Activated T-cell treated with anti-CD3 and anti-CD28 coated beads for 48 hours (primary cell): ENCODE measurements around the gene ZNHIT3.
"Not testable (repeated sequence)": the region's sequence is repeated elsewhere in the genome, so short reads cannot be mapped to it uniquely, and the experiment has no call there.

Source experiments
- DNase-seq: peaks from one replicate; pipeline ENCODE4 v3.0.0-alpha.2; 2020; ENCODE audit warnings: low read depth

The ZNHIT3 gene

GRCh38 chr17:36486204-36487194, at the start of gene ZNHIT3:
ZNHIT3 (plus strand) TSS chr17:36486681; CDS start chr17:36486700, 19 bp downstream.
- peak; percentile 85 for DNase-seq

- not testable (repeated sequence) for DNase-seq
Measured at GRCh38 chr17:36441792-36442191, 44.7 kb upstream of the ZNHIT3 start.

GRCh38 chr17:36443777-36444176, 42.7 kb upstream of the ZNHIT3 start:
- DNase-seq, result no peak

- DNase-seq, result not testable (repeated sequence)
Measured at GRCh38 chr17:36449997-36450396, 36.5 kb upstream of the ZNHIT3 start.

GRCh38 chr17:36452888-36453287, 33.6 kb upstream of the ZNHIT3 start:
- not testable (repeated sequence) for DNase-seq

GRCh38 chr17:36457701-36458100, 28.8 kb upstream of the ZNHIT3 start:
- not testable (repeated sequence) for DNase-seq

GRCh38 chr17:36459045-36459444, 27.4 kb upstream of the ZNHIT3 start:
- DNase-seq, result no peak

GRCh38 chr17:36459601-36460000, 26.9 kb upstream of the ZNHIT3 start:
- no peak for DNase-seq

- DNase-seq, result no peak
Measured at GRCh38 chr17:36460265-36460937, 26.1 kb upstream of the ZNHIT3 start.

- DNase-seq, result no peak
Measured at GRCh38 chr17:36461330-36462110, 25.0 kb upstream of the ZNHIT3 start.

GRCh38 chr17:36463916-36464764, 22.3 kb upstream of the ZNHIT3 start:
- peak; percentile 67 for DNase-seq

GRCh38 chr17:36464765-36465088, 21.8 kb upstream of the ZNHIT3 start:
- DNase-seq, result no peak

GRCh38 chr17:36468903-36469635, 17.4 kb upstream of the ZNHIT3 start:
- DNase-seq, result no peak

- no peak for DNase-seq
Measured at GRCh38 chr17:36469733-36470132, 16.7 kb upstream of the ZNHIT3 start.

- no peak for DNase-seq
Measured at GRCh38 chr17:36470499-36470898, 16.0 kb upstream of the ZNHIT3 start.

- DNase-seq, result no peak
Measured at GRCh38 chr17:36474571-36474970, 11.9 kb upstream of the ZNHIT3 start.

- no peak for DNase-seq
Measured at GRCh38 chr17:36475346-36475970, 11.0 kb upstream of the ZNHIT3 start.

GRCh38 chr17:36481829-36482228, 4.7 kb upstream of the ZNHIT3 start:
- no peak for DNase-seq

- DNase-seq, result peak; percentile 85
Measured at GRCh38 chr17:36482611-36483504, 3.6 kb upstream of the ZNHIT3 start.
